Measurements from ENCODE around the gene CARMIL1. TPM values are rescaled to one million over a fixed set of nuclear protein-coding genes. Genes with fewer than 3 reads are reported as not detected.

The CARMIL1 gene
- total and polyA plus RNA-seq, 2 of the 8 experiments (the other 6 are each of a cell fraction or from before 2014, with no cell fraction given) = 20.3 to 40.4 TPM

- TF ChIP-seq, protein P1, sequence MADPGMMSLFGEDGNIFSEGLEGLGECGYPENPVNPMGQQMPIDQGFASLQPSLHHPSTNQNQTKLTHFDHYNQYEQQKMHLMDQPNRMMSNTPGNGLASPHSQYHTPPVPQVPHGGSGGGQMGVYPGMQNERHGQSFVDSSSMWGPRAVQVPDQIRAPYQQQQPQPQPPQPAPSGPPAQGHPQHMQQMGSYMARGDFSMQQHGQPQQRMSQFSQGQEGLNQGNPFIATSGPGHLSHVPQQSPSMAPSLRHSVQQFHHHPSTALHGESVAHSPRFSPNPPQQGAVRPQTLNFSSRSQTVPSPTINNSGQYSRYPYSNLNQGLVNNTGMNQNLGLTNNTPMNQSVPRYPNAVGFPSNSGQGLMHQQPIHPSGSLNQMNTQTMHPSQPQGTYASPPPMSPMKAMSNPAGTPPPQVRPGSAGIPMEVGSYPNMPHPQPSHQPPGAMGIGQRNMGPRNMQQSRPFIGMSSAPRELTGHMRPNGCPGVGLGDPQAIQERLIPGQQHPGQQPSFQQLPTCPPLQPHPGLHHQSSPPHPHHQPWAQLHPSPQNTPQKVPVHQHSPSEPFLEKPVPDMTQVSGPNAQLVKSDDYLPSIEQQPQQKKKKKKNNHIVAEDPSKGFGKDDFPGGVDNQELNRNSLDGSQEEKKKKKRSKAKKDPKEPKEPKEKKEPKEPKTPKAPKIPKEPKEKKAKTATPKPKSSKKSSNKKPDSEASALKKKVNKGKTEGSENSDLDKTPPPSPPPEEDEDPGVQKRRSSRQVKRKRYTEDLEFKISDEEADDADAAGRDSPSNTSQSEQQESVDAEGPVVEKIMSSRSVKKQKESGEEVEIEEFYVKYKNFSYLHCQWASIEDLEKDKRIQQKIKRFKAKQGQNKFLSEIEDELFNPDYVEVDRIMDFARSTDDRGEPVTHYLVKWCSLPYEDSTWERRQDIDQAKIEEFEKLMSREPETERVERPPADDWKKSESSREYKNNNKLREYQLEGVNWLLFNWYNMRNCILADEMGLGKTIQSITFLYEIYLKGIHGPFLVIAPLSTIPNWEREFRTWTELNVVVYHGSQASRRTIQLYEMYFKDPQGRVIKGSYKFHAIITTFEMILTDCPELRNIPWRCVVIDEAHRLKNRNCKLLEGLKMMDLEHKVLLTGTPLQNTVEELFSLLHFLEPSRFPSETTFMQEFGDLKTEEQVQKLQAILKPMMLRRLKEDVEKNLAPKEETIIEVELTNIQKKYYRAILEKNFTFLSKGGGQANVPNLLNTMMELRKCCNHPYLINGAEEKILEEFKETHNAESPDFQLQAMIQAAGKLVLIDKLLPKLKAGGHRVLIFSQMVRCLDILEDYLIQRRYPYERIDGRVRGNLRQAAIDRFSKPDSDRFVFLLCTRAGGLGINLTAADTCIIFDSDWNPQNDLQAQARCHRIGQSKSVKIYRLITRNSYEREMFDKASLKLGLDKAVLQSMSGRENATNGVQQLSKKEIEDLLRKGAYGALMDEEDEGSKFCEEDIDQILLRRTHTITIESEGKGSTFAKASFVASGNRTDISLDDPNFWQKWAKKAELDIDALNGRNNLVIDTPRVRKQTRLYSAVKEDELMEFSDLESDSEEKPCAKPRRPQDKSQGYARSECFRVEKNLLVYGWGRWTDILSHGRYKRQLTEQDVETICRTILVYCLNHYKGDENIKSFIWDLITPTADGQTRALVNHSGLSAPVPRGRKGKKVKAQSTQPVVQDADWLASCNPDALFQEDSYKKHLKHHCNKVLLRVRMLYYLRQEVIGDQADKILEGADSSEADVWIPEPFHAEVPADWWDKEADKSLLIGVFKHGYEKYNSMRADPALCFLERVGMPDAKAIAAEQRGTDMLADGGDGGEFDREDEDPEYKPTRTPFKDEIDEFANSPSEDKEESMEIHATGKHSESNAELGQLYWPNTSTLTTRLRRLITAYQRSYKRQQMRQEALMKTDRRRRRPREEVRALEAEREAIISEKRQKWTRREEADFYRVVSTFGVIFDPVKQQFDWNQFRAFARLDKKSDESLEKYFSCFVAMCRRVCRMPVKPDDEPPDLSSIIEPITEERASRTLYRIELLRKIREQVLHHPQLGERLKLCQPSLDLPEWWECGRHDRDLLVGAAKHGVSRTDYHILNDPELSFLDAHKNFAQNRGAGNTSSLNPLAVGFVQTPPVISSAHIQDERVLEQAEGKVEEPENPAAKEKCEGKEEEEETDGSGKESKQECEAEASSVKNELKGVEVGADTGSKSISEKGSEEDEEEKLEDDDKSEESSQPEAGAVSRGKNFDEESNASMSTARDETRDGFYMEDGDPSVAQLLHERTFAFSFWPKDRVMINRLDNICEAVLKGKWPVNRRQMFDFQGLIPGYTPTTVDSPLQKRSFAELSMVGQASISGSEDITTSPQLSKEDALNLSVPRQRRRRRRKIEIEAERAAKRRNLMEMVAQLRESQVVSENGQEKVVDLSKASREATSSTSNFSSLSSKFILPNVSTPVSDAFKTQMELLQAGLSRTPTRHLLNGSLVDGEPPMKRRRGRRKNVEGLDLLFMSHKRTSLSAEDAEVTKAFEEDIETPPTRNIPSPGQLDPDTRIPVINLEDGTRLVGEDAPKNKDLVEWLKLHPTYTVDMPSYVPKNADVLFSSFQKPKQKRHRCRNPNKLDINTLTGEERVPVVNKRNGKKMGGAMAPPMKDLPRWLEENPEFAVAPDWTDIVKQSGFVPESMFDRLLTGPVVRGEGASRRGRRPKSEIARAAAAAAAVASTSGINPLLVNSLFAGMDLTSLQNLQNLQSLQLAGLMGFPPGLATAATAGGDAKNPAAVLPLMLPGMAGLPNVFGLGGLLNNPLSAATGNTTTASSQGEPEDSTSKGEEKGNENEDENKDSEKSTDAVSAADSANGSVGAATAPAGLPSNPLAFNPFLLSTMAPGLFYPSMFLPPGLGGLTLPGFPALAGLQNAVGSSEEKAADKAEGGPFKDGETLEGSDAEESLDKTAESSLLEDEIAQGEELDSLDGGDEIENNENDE (IDR thresholded peaks at IDR 0.05; ENCODE audit: insufficient replicate concordance, low read length) = no peak
- TF ChIP-seq BCL11A (IDR thresholded peaks at IDR 0.05; ENCODE audit: low read depth in 2 of 2, low read length in 2 of 2) (no peak), RXRA (IDR thresholded peaks at IDR 0.05; ENCODE audit: insufficient read depth, low read depth, low read length) (no peak), KDM4A (IDR thresholded peaks at IDR 0.05; ENCODE audit: low read depth, low read length, severe bottlenecking) (no peak), TAF1 (IDR thresholded peaks at IDR 0.05; ENCODE audit: low read depth, low read length) (no peak), EZH2 (IDR thresholded peaks at IDR 0.05; ENCODE audit: low read depth, low read length, severe bottlenecking) (no peak), NANOG (IDR thresholded peaks at IDR 0.05; ENCODE audit: insufficient read depth, low read depth, low read length, poor library complexity, severe bottlenecking) (no peak), CEBPB (IDR thresholded peaks at IDR 0.05; ENCODE audit: low read depth, low read length) (no peak)
- TF ChIP-seq, protein P2, sequence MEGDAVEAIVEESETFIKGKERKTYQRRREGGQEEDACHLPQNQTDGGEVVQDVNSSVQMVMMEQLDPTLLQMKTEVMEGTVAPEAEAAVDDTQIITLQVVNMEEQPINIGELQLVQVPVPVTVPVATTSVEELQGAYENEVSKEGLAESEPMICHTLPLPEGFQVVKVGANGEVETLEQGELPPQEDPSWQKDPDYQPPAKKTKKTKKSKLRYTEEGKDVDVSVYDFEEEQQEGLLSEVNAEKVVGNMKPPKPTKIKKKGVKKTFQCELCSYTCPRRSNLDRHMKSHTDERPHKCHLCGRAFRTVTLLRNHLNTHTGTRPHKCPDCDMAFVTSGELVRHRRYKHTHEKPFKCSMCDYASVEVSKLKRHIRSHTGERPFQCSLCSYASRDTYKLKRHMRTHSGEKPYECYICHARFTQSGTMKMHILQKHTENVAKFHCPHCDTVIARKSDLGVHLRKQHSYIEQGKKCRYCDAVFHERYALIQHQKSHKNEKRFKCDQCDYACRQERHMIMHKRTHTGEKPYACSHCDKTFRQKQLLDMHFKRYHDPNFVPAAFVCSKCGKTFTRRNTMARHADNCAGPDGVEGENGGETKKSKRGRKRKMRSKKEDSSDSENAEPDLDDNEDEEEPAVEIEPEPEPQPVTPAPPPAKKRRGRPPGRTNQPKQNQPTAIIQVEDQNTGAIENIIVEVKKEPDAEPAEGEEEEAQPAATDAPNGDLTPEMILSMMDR (IDR thresholded peaks at IDR 0.05; ENCODE audit: control extremely low read depth in 1 of 3, insufficient read depth in 1 of 3, low read depth in 1 of 3, low read length in 3 of 3) = no peak
These were observed 53.5 kb downstream of the CARMIL1 start (continued) for GRCh38 chr6:25332655-25333071.

All from H1 (cell line).